Ishikawa (cell line): ENCODE data around the gene MYLK.
A peak's percentile ranks its signal among the peaks of the same experiment; 100 is the strongest.

Source experiments
- CEBPB ChIP-seq: IDR thresholded peaks from 2 replicates; pipeline ENCODE4 v1.6.1; 2012
- CREB1 ChIP-seq: IDR thresholded peaks from 2 replicates; pipeline ENCODE4 v1.6.1; 2012; ENCODE audit warnings: low read depth
- EGR1 ChIP-seq: IDR thresholded peaks from 2 replicates; pipeline ENCODE4 v1.6.1; 2012
- EP300 ChIP-seq: IDR thresholded peaks from 2 replicates; pipeline ENCODE4 v1.6.1; 2012; ENCODE audit warnings: borderline replicate concordance
- FOXM1 ChIP-seq: IDR thresholded peaks from 2 replicates; pipeline ENCODE4 v1.6.1; 2012; ENCODE audit warnings: low read depth, borderline replicate concordance
- MAX ChIP-seq: IDR thresholded peaks from 2 replicates; pipeline ENCODE4 v1.6.1; 2012
- NFIC ChIP-seq: IDR thresholded peaks from 2 replicates; pipeline ENCODE4 v1.6.1; 2012
- RAD21 ChIP-seq: IDR thresholded peaks from 2 replicates; pipeline ENCODE4 v1.6.1; 2012; ENCODE audit warnings: low read depth
- REST ChIP-seq: IDR thresholded peaks from 2 replicates; pipeline ENCODE4 v1.6.1; 2012; ENCODE audit warnings: low read depth, mild to moderate bottlenecking
- TAF1 ChIP-seq: IDR thresholded peaks from 2 replicates; pipeline ENCODE4 v1.6.1; 2012; ENCODE audit warnings: low read depth, mild to moderate bottlenecking
- TCF12 ChIP-seq: IDR thresholded peaks from 2 replicates; pipeline ENCODE4 v1.6.1; 2012; ENCODE audit warnings: low read depth
- TEAD4 ChIP-seq: IDR thresholded peaks from 2 replicates; pipeline ENCODE4 v1.6.1; 2012
- USF1 ChIP-seq: IDR thresholded peaks from 2 replicates; pipeline ENCODE4 v1.6.1; 2012
- YY1 ChIP-seq: IDR thresholded peaks from 2 replicates; pipeline ENCODE4 v1.6.1; 2012; ENCODE audit warnings: low read depth
- ZBTB7A ChIP-seq: IDR thresholded peaks from 2 replicates; pipeline ENCODE4 v1.6.1; 2012; ENCODE audit warnings: low read depth

Gene MYLK

GRCh38 chr3:123644358-123644757 is 239.8 kb downstream of the MYLK start:
- TF ChIP-seq TCF12 (no peak), TAF1 (no peak), EP300 (no peak), USF1 (no peak), CREB1 (no peak), FOXM1 (no peak), YY1 (no peak), RAD21 (no peak), NFIC (no peak), MAX (no peak), REST (no peak), CEBPB (no peak), TEAD4 (no peak), ZBTB7A (no peak), EGR1 (no peak)

GRCh38 chr3:123642957-123643330 is 241.2 kb downstream of the MYLK start:
- TF ChIP-seq TAF1 (no peak), TEAD4 (no peak), YY1 (no peak), NFIC (no peak), MAX (no peak), CEBPB (no peak), CREB1 (no peak), EGR1 (no peak), TCF12 (no peak), RAD21 (no peak), ZBTB7A (no peak), FOXM1 (no peak), USF1 (no peak), REST (no peak), EP300 (no peak)

GRCh38 chr3:123642182-123642956 is 241.8 kb downstream of the MYLK start:
- no peak; the same call in 1 of the 2 replicates for TF ChIP-seq MAX
- TF ChIP-seq TCF12 = no peak
- 0 out of 2 replicates have a peak, but pooled peaks have one; percentile 44 for TF ChIP-seq YY1
- TF ChIP-seq FOXM1 = no peak
- peak; percentile 84 for TF ChIP-seq RAD21
- no peak for TF ChIP-seq REST
- TF ChIP-seq EP300 = no peak
- TF ChIP-seq TAF1 = no peak
- TF ChIP-seq ZBTB7A = no peak
- no peak for TF ChIP-seq EGR1
- TF ChIP-seq USF1 = peak; percentile 94
- TF ChIP-seq TEAD4 = no peak
- 0 out of 2 replicates have a peak, but pooled peaks have one; percentile 10 for TF ChIP-seq NFIC
- TF ChIP-seq CEBPB = no peak
- TF ChIP-seq CREB1 = no peak
